ENCODE measurements around the gene RUNX3. TPM values are rescaled to one million over a fixed set of nuclear protein-coding genes. Genes with fewer than 3 reads are reported as not detected.

The RUNX3 gene
- total RNA-seq, 1 donor from 2014 or later, result not detected

DNA sequence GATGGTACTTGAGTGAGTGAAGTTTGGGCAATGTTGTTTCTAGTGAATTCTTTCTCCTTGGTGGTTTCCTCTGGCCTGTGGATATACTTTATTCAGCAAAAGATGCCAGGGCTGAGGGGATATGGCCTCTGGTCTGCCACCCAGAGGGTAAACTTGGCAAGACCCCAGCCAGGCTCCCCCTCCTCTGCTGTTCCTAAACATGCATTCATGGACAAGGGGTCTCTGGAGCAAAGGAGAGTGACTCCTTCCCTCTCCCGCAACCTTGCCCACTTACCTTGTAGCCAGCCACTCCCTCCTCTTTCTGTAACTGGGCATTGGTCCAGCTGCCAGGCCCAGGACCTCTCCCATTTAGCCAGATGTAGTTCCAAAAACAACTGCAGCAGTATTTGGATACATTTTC is 43.8 kb downstream of the RUNX3 start:
- no peak overlapping the region for H3K4me3 ChIP-seq (ENCODE audit: low read depth, low read length)
- TF ChIP-seq, protein P1, sequence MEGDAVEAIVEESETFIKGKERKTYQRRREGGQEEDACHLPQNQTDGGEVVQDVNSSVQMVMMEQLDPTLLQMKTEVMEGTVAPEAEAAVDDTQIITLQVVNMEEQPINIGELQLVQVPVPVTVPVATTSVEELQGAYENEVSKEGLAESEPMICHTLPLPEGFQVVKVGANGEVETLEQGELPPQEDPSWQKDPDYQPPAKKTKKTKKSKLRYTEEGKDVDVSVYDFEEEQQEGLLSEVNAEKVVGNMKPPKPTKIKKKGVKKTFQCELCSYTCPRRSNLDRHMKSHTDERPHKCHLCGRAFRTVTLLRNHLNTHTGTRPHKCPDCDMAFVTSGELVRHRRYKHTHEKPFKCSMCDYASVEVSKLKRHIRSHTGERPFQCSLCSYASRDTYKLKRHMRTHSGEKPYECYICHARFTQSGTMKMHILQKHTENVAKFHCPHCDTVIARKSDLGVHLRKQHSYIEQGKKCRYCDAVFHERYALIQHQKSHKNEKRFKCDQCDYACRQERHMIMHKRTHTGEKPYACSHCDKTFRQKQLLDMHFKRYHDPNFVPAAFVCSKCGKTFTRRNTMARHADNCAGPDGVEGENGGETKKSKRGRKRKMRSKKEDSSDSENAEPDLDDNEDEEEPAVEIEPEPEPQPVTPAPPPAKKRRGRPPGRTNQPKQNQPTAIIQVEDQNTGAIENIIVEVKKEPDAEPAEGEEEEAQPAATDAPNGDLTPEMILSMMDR (conservative IDR thresholded peaks at IDR 0.05; ENCODE audit: low read depth, low read length), result no peak
- no peak for DNase-seq (ENCODE audit: low read depth)

DNA sequence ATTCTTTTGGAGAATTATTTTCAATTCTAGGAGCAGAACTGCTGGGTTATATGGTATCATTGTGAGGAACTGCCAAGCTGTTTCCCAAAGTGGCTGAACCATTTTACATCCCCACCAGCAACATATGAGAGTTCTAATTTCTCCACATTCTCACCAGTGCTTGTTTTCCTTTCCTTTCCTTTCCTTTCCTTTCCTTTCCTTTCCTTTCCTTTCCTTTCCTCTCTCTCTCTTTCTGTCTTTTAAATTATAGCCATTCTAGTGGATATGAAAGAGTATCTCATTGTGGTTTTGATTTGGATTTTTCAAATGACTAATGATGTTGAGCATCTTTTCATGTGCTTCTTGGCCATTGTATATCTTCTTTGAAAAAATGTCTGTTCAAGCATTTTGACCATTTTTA is 45.3 kb downstream of the RUNX3 start:
- no peak for DNase-seq (ENCODE audit: low read depth)
- TF ChIP-seq, protein P1 (conservative IDR thresholded peaks at IDR 0.05; ENCODE audit: low read depth, low read length), result no peak
- H3K4me3 ChIP-seq (ENCODE audit: low read depth, low read length), result no peak overlapping the region

DNA sequence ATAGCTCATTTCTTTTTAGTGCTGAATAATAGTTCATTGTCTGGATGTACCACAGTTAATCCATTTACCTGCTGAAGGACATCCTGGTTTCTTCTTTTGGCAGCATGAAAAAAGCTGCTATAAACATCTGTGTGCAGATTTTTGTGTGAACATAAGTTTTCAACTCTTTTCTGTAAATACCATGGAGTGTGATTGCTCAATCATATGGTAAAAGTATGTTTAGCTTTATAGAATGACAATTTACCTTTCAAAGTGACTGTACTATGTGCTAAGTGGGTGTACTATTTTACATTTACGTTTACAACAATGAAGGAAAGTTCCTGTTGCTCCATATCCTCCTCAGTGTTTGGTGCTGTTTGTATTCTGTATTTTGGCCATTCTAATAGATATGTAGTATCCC is 49.0 kb downstream of the RUNX3 start:
- TF ChIP-seq, protein P1 (conservative IDR thresholded peaks at IDR 0.05; ENCODE audit: low read depth, low read length), result no peak
- no peak for DNase-seq (ENCODE audit: low read depth)
- no peak overlapping the region for H3K4me3 ChIP-seq (ENCODE audit: low read depth, low read length)

DNA sequence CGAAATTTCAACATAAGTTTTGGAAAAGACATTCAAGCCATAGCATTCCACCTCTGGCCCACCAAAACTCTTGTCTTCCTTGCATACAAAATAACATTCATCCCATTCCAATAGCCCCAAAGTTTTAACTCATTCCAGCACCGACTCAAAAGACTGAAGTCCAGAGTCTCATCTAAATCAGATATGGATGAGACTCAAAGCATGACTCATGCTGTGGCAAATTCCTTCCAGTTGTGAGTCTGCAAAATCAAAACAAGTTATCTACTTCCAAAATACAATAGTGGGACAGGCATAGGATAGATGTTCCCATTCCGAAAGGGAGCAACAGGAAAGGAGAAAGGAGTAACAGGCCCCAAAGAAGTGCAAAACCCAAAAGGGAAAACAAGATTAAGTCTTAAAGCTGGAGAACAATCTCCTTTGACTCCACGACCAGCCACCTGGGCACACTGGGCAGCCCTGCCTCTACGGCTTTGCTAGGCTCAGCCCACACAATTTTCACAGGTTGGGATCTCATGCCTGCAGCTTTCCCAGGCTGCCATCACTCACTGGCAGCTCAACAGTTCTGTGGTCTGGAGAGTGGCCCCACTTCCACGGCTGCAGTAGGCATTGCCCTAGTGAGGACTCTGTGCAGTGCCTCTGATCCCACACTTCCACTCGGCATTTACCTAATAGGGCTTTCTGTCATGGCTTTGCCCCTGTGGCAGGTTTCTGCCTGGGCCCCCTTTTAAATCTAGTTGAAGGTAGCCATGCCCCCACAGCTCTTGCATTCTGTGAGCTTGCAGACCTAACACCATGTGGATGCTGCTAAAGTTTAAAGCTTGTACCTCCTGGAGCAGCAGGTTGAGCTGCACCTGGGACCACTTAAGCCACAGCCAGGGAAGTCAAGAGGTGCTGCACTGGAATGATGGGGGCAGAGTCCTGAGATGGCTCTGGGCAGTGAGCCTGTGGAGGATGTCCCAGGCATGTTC is 51.0 kb downstream of the RUNX3 start:
- no peak for DNase-seq (ENCODE audit: low read depth)
- H3K4me3 ChIP-seq (ENCODE audit: low read depth, low read length), result no peak overlapping the region
- TF ChIP-seq, protein P1 (conservative IDR thresholded peaks at IDR 0.05; ENCODE audit: low read depth, low read length), result no peak

DNA sequence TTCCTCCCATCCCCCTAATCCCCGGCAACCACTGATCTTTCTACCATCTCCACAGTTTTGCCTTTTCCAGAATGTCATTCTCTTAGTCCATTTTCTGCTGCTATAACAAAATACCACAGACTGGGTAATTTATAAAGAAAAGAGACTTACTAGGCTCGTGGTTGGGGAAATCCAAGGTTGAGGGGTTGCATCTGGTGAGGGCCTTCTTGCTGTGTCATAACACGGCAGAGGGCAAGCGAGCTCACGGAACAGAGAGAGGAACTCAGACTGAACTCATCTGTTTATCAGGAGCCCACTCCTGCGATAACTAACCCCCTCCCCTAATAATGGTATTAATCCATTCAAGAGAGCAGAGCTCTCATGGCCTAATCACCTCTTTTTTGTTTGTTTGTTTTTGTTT is 52.0 kb downstream of the RUNX3 start:
- H3K4me3 ChIP-seq (ENCODE audit: low read depth, low read length), result no peak overlapping the region
- DNase-seq (ENCODE audit: low read depth), result no peak
- TF ChIP-seq, protein P1 (conservative IDR thresholded peaks at IDR 0.05; ENCODE audit: low read depth, low read length), result no peak

DNA sequence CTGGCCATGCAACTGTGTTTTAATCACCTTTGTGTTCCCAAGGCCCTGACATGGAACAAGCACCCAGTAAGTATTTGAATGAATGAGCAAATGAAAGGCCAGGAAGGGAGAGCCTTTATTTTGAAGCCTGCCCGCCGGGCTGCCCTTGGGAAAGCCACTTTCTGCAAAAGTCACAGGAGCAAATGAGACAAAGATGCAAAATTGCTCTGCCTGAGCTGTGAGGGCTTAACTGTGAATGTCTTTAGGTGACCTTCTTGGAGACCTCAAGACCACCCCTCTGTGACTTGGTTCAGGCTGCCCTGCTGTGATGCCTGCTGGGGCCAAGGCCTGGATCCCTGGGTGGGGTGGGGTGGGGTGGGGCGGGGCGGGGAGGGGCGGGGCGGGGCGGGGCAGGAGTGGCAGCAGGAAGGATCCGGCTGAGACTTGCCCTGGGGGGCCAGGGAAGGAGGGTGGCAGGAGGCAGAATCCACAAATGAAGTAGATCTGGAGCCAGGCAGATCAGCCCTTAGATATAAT is 54.0 kb downstream of the RUNX3 start:
- no peak overlapping the region for H3K4me3 ChIP-seq (ENCODE audit: low read depth, low read length)
- no peak for DNase-seq (ENCODE audit: low read depth)
- TF ChIP-seq, protein P1 (conservative IDR thresholded peaks at IDR 0.05; ENCODE audit: low read depth, low read length), result no peak

Measured in epithelial cell of proximal tubule (primary cell).